Measurements from ENCODE around the gene PLEK. TPM values are rescaled to one million over a fixed set of nuclear protein-coding genes. Genes with fewer than 3 reads are reported as not detected.

Gene PLEK
- total RNA-seq, 1 experiment from 2014 or later: 0.13 TPM

DNA sequence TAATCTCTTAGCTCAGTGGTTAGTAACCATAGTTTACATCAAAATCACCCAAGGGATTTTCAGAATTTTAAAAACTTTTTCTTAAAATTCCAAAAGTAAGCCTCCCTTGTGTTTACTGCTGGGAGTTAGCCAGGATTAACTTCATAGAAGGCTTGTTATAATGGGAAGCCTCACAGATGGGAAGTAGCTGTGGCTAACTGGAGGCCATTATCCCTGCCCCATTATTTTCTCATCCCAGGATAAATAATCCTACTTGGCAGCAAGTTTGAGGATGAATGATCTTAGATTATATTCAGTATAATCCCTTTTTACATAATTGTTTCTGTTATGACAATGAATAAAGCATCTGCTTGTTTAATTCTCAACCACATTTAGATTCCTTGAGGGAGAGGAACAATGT, 25.5 kb downstream of the PLEK start:
- Histone ChIP-seq H3K4me1 (ENCODE audit: control insufficient read depth, insufficient read depth, low read length) (no peaks in the 10 kb centered on the region), H3K36me3 (ENCODE audit: control insufficient read depth, insufficient read depth, low read length) (no peaks in the 10 kb centered on the region), H3K4me3 (ENCODE audit: low read depth in 2 of 2, low read length in 2 of 2) (no peak overlapping the region), H3K9me3 (ENCODE audit: control insufficient read depth, insufficient read depth, low read depth, low read length) (no peaks in the 10 kb centered on the region), H3K27me3 (ENCODE audit: control insufficient read depth, insufficient read depth, low read length) (peaks cover 17% of the 10 kb centered on the region), H3K27ac (ENCODE audit: low read length) (no peak overlapping the region)
- ATAC-seq (no peak), DNase-seq (ENCODE audit: low read depth, low spot score) (no peak)
- TF ChIP-seq, protein P1, sequence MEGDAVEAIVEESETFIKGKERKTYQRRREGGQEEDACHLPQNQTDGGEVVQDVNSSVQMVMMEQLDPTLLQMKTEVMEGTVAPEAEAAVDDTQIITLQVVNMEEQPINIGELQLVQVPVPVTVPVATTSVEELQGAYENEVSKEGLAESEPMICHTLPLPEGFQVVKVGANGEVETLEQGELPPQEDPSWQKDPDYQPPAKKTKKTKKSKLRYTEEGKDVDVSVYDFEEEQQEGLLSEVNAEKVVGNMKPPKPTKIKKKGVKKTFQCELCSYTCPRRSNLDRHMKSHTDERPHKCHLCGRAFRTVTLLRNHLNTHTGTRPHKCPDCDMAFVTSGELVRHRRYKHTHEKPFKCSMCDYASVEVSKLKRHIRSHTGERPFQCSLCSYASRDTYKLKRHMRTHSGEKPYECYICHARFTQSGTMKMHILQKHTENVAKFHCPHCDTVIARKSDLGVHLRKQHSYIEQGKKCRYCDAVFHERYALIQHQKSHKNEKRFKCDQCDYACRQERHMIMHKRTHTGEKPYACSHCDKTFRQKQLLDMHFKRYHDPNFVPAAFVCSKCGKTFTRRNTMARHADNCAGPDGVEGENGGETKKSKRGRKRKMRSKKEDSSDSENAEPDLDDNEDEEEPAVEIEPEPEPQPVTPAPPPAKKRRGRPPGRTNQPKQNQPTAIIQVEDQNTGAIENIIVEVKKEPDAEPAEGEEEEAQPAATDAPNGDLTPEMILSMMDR (IDR thresholded peaks at IDR 0.05): no peak
- no peak for TF ChIP-seq SIN3A (IDR thresholded peaks at IDR 0.05; ENCODE audit: borderline replicate concordance, insufficient read depth, low read depth, low read length)
- no peak for TF ChIP-seq POLR2AphosphoS5 (IDR thresholded peaks at IDR 0.05; ENCODE audit: low read depth, low read length)
- TF ChIP-seq, protein P2, sequence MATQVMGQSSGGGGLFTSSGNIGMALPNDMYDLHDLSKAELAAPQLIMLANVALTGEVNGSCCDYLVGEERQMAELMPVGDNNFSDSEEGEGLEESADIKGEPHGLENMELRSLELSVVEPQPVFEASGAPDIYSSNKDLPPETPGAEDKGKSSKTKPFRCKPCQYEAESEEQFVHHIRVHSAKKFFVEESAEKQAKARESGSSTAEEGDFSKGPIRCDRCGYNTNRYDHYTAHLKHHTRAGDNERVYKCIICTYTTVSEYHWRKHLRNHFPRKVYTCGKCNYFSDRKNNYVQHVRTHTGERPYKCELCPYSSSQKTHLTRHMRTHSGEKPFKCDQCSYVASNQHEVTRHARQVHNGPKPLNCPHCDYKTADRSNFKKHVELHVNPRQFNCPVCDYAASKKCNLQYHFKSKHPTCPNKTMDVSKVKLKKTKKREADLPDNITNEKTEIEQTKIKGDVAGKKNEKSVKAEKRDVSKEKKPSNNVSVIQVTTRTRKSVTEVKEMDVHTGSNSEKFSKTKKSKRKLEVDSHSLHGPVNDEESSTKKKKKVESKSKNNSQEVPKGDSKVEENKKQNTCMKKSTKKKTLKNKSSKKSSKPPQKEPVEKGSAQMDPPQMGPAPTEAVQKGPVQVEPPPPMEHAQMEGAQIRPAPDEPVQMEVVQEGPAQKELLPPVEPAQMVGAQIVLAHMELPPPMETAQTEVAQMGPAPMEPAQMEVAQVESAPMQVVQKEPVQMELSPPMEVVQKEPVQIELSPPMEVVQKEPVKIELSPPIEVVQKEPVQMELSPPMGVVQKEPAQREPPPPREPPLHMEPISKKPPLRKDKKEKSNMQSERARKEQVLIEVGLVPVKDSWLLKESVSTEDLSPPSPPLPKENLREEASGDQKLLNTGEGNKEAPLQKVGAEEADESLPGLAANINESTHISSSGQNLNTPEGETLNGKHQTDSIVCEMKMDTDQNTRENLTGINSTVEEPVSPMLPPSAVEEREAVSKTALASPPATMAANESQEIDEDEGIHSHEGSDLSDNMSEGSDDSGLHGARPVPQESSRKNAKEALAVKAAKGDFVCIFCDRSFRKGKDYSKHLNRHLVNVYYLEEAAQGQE (IDR thresholded peaks at IDR 0.05; ENCODE audit: insufficient read depth in 1 of 2, low read depth in 2 of 2, low read length in 1 of 2): no peak
- TF ChIP-seq TCF7L2 (IDR thresholded peaks at IDR 0.05; ENCODE audit: low read depth, low read length): no peak
- CTCF ChIA-PET: no interaction called here
- intact Hi-C loops (cut with micrococcal nuclease; ENCODE audit: unreplicated experiment): no loop called here
- in situ Hi-C loops (cut with HindIII; ENCODE audit: low pct_unique_long_range_greater_than_20kb, low sequenced_read_pairs): no loop called here
- POLR2A ChIA-PET: no interaction called here
- no TSS peak for BruUV-seq (replicated peaks)

DNA sequence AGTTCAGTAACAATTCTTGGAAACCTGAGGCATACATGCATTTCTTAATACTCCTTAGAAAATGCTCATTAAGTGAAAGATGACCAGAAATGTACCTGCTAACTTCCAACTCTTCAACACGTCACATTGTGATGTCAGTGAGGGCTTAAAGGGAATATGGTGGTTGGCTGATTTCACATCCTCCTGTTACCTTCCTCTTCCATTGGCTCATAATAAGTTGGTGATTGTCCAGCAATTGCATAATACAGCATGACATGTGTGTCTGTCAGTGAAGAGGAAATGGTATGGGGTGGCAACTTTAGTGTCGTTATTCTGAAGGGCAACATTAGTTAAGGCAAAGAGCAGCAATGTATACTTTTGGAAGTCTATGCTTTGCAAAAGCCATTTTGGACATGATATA, 26.0 kb downstream of the PLEK start:
- intact Hi-C loops (cut with micrococcal nuclease; ENCODE audit: unreplicated experiment): no loop called here
- ATAC-seq: no peak
- in situ Hi-C loops (cut with HindIII; ENCODE audit: low pct_unique_long_range_greater_than_20kb, low sequenced_read_pairs): no loop called here
- peaks cover 17% of the 10 kb centered on the region for H3K27me3 ChIP-seq (ENCODE audit: control insufficient read depth, insufficient read depth, low read length)
- H3K9me3 ChIP-seq (ENCODE audit: control insufficient read depth, insufficient read depth, low read depth, low read length): no peaks in the 10 kb centered on the region
- H3K4me1 ChIP-seq (ENCODE audit: control insufficient read depth, insufficient read depth, low read length): no peaks in the 10 kb centered on the region
- H3K36me3 ChIP-seq (ENCODE audit: control insufficient read depth, insufficient read depth, low read length): no peaks in the 10 kb centered on the region
- no peak overlapping the region for H3K4me3 ChIP-seq (ENCODE audit: low read depth in 2 of 2, low read length in 2 of 2)
- TF ChIP-seq POLR2AphosphoS5 (IDR thresholded peaks at IDR 0.05; ENCODE audit: low read depth, low read length) (no peak), SIN3A (IDR thresholded peaks at IDR 0.05; ENCODE audit: borderline replicate concordance, insufficient read depth, low read depth, low read length) (no peak), TCF7L2 (IDR thresholded peaks at IDR 0.05; ENCODE audit: low read depth, low read length) (no peak)
- TF ChIP-seq, protein P2 (IDR thresholded peaks at IDR 0.05; ENCODE audit: insufficient read depth in 1 of 2, low read depth in 2 of 2, low read length in 1 of 2): no peak
- TF ChIP-seq, protein P1 (IDR thresholded peaks at IDR 0.05): no peak
- ChIA-PET POLR2A (no interaction called here), CTCF (no interaction called here)
- no TSS peak for BruUV-seq (replicated peaks)
- no peak overlapping the region for H3K27ac ChIP-seq (ENCODE audit: low read length)
- no peak for DNase-seq (ENCODE audit: low read depth, low spot score)
